Measurements from ENCODE around the gene RASA3. TPM values are rescaled to one million over a fixed set of nuclear protein-coding genes. Genes with fewer than 3 reads are reported as not detected.

RASA3 gene
- total RNA-seq, 4 donors from 2014 or later: 4.4 to 15.6 (median 8.5) TPM

DNA sequence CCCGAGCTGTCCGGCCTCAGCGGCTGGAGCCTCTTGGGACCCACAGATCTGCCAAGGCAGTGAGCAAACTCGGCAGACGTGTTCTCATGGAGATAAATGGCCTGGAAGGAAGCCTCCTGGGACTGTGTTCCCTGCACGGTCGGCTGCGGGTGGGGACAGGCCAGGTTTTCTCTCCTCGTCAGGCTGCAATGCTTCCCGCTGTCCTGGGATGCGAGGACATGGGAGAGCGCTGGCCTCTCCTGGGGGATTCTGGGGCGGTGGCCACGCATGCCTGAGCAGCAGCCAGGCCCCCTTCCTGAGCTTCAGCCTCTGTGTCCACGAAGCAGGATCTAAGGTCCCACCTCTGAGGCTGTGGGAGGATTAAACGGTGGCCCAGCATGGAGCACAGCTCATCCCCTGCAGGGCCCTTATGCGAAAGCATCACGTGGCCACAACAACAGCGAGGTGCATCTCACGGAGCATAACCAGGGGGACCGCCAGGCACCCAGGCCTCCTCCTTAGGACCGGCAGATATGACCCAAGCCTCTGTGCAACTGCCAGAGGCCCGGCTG is 137.3 kb downstream of the RASA3 start:
- intact Hi-C loops (cut with DNase I; ENCODE audit: low total_unique reads) (no loop called here), in situ Hi-C loops (cut with MboI; ENCODE audit: low pct_ligation_motif_present in 1 of 4, low pct_unique_long_range_greater_than_20kb in 1 of 4, low sequenced_read_pairs in 3 of 4) (no loop called here)
- 87% methylated on average over 21 of the region's 23 CpGs; no CpG with 5 or more reads in 1 of the 2 donors for WGBS, 2 donors (ENCODE audit: low coverage in 1 of 2)
- no peaks in the 10 kb centered on the region for H3K9me3 ChIP-seq
- H3K36me3 ChIP-seq: no peaks in the 10 kb centered on the region
- DNase-seq: no peak
- peaks cover 0 to 5% (median 1%) of the 10 kb centered on the region in 4 donors for H3K4me1 ChIP-seq
- no peaks in the 10 kb centered on the region for H3K27me3 ChIP-seq
- TF ChIP-seq EP300 (IDR thresholded peaks at IDR 0.05; ENCODE audit: low read depth) (no peak), POLR2A (IDR thresholded peaks at IDR 0.05) (no peak), POLR2AphosphoS5 (IDR thresholded peaks at IDR 0.05) (no peak), CTCF (IDR thresholded peaks at IDR 0.05) (no peak)
- H3K27ac ChIP-seq: no peak overlapping the region
- no peak overlapping the region for H3K4me3 ChIP-seq

DNA sequence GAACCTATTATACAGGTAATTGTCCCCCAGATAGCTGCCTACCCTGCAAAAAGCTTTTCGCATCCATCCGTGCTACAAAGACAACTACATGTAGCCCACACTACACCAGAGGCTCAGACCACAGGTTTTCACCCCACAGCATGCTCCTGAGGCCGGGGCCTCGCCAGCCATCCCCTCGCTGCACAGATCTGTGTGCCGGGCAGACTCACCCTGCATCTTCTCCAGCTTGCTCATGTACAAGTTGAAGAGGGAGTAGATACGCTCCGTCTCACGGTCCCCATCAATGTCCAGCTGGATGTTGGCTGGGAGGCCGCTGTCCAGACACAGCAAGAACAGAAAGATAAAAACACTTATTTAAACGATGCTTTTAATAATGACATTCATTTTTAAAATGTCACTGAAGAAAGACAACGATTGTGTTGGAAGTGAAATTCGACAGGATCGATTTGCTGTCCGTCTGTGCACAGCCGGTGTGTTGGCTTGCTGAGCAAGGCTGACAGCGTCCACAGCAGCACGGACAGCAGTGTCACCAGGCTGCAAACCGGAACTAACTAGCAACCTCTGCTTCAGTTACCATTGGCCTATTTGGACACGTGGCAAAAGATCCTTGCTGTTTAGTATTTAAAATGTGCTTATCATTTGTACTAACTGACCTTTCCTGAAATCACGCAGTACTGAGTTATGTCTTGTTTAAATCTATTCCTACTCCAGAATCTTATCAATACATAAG is 140.0 kb downstream of the RASA3 start:
- WGBS, 2 donors (ENCODE audit: low coverage in 1 of 2): 94% methylated on average over 6 to 21 of the region's 21 CpGs
- Histone ChIP-seq H3K4me1 (peaks cover 0 to under 1% (median 0%) of the 10 kb centered on the region in 4 donors), H3K36me3 (no peaks in the 10 kb centered on the region), H3K27ac (no peak overlapping the region), H3K9me3 (no peaks in the 10 kb centered on the region), H3K27me3 (no peaks in the 10 kb centered on the region), H3K4me3 (no peak overlapping the region)
- DNase-seq: no peak
- in situ Hi-C loops (cut with MboI; ENCODE audit: low pct_ligation_motif_present in 1 of 4, low pct_unique_long_range_greater_than_20kb in 1 of 4, low sequenced_read_pairs in 3 of 4) (no loop called here), intact Hi-C loops (cut with DNase I; ENCODE audit: low total_unique reads) (no loop called here)
- TF ChIP-seq POLR2AphosphoS5 (IDR thresholded peaks at IDR 0.05): no peak

GRCh38 chr13:113991676-113992179 is 140.7 kb downstream of the RASA3 start:
- Histone ChIP-seq H3K4me1 (no peaks in the 10 kb centered on the region), H3K27ac (no peak overlapping the region), H3K36me3 (no peaks in the 10 kb centered on the region), H3K27me3 (no peaks in the 10 kb centered on the region), H3K4me3 (no peak overlapping the region), H3K9me3 (no peaks in the 10 kb centered on the region)
- in situ Hi-C loops (cut with MboI; ENCODE audit: low pct_ligation_motif_present in 1 of 4, low pct_unique_long_range_greater_than_20kb in 1 of 4, low sequenced_read_pairs in 3 of 4) (no loop called here), intact Hi-C loops (cut with DNase I; ENCODE audit: low total_unique reads) (no loop called here)
- no peak for TF ChIP-seq CTCF (IDR thresholded peaks at IDR 0.05)
- TF ChIP-seq POLR2A (IDR thresholded peaks at IDR 0.05): no peak
- TF ChIP-seq POLR2AphosphoS5 (IDR thresholded peaks at IDR 0.05): no peak
- no peak for TF ChIP-seq EP300 (IDR thresholded peaks at IDR 0.05; ENCODE audit: low read depth)
- DNase-seq: no peak
- 93 to 95% methylated on average over 9 to 11 of the region's 11 CpGs for WGBS, 2 donors (ENCODE audit: low coverage in 1 of 2)

GRCh38 chr13:113991191-113991669 is 141.2 kb downstream of the RASA3 start:
- Histone ChIP-seq H3K27me3 (no peaks in the 10 kb centered on the region), H3K36me3 (no peaks in the 10 kb centered on the region), H3K4me3 (no peak overlapping the region), H3K4me1 (no peaks in the 10 kb centered on the region), H3K27ac (no peak overlapping the region), H3K9me3 (no peaks in the 10 kb centered on the region)
- TF ChIP-seq POLR2AphosphoS5 (IDR thresholded peaks at IDR 0.05): no peak
- no peak for TF ChIP-seq EP300 (IDR thresholded peaks at IDR 0.05; ENCODE audit: low read depth)
- TF ChIP-seq CTCF (IDR thresholded peaks at IDR 0.05): no peak
- no peak for TF ChIP-seq POLR2A (IDR thresholded peaks at IDR 0.05)
- intact Hi-C loops (cut with DNase I; ENCODE audit: low total_unique reads) (no loop called here), in situ Hi-C loops (cut with MboI; ENCODE audit: low pct_ligation_motif_present in 1 of 4, low pct_unique_long_range_greater_than_20kb in 1 of 4, low sequenced_read_pairs in 3 of 4) (no loop called here)
- no peak for DNase-seq
- WGBS, 2 donors (ENCODE audit: low coverage in 1 of 2): 70% methylated on average over 9 of the region's 10 CpGs; no CpG with 5 or more reads in 1 of the 2 donors

Measured in transverse colon (tissue), 4 donors.